H1 (cell line): ENCODE data around the gene ANGEL2. TPM values are rescaled to one million over a fixed set of nuclear protein-coding genes. Genes with fewer than 3 reads are reported as not detected.

Source experiments
- CTCF ChIA-PET: fragments of 300-600 bp; sonication (Branson Sonifier 250); formaldehyde crosslinking; loops from one replicate; lab custom pipeline; 2021; ENCODE audit not compliant: partially characterized antibody; lab: Charles Lee
- POLR2A ChIA-PET: fragments of 300-600 bp; sonication (Branson Sonifier 250); formaldehyde crosslinking; loops from one replicate; lab custom pipeline; 2021; ENCODE audit warnings: inconsistent platforms; ENCODE audit not compliant: partially characterized antibody; lab: Charles Lee
- DNase-seq, 2 experiments: peaks; one replicate each; pipeline versions ENCODE4 v3.0.0 to v3.0.0-alpha.2; 2010 to 2022; ENCODE audit warnings: low spot score in 2 of 2, low read depth in 1 of 2, mixed read lengths in 1 of 2
- FAIRE-seq: peaks from 2 replicates; lab custom pipeline; 2011; peaks lifted over from hg19 to GRCh38; lab: Jason Lieb, UNC
- H2AFZ ChIP-seq: 2 replicates; pipeline ENCODE4 v1.8.1; 2012; ENCODE audit warnings: low read length, inconsistent platforms
- H2AK5ac ChIP-seq: 2 replicates; pipeline ENCODE4 v1.6.1; 2013; ENCODE audit warnings: low read depth, low read length
- H2BK120ac ChIP-seq: replicated peaks from 2 replicates; pipeline ENCODE3; 2013; ENCODE audit warnings: low read depth, low read length, inconsistent platforms
- H2BK12ac ChIP-seq: 2 replicates; pipeline ENCODE4 v1.6.1; 2013; ENCODE audit warnings: low read depth, low read length
- H2BK15ac ChIP-seq: 2 replicates; pipeline ENCODE4 v1.6.1; 2013; ENCODE audit warnings: low read length
- H2BK20ac ChIP-seq: 2 replicates; pipeline ENCODE4 v1.6.1; 2013; ENCODE audit warnings: low read length
- H2BK5ac ChIP-seq: 2 replicates; pipeline ENCODE4 v1.6.1; 2013; ENCODE audit warnings: low read depth, low read length
- H3K14ac ChIP-seq: 2 replicates; pipeline ENCODE4 v1.6.1; 2013; ENCODE audit warnings: inconsistent platforms; ENCODE audit not compliant: insufficient read length
- H3K18ac ChIP-seq: 2 replicates; pipeline ENCODE4 v1.6.1; 2013; ENCODE audit warnings: low read length; ENCODE audit errors: extremely low read depth
- H3K23ac ChIP-seq: 2 replicates; pipeline ENCODE4 v1.6.1; 2013; ENCODE audit warnings: inconsistent platforms; ENCODE audit not compliant: insufficient read length
- H3K23me2 ChIP-seq: 2 replicates; pipeline ENCODE4 v1.6.1; 2013; ENCODE audit warnings: low read depth, low read length
- H3K27ac ChIP-seq: 2 replicates; pipeline ENCODE4 v1.6.1; 2011; ENCODE audit warnings: low read depth, low read length, inconsistent platforms
- H3K27me3 ChIP-seq, 4 experiments: replicated peaks in 1 of 4; 1 replicate in 1 of 4; 2 replicates in 3 of 4; pipeline versions ENCODE4 v1.6.1 to v1.8.1; 2011 to 2013; ENCODE audit warnings: low read length in 3 of 4, mild to moderate bottlenecking in 3 of 4, inconsistent platforms in 2 of 4, mixed read lengths in 2 of 4, moderate library complexity in 1 of 4; ENCODE audit not compliant: control insufficient read depth in 3 of 4, insufficient read depth in 3 of 4; ENCODE audit errors: extremely low read depth in 1 of 4
- H3K36me3 ChIP-seq, 4 experiments: 2 replicates each; pipeline versions ENCODE4 v1.6.1 to v1.8.1; 2011 to 2013; ENCODE audit warnings: mild to moderate bottlenecking in 4 of 4, low read length in 3 of 4, moderate library complexity in 2 of 4, control low read depth in 1 of 4, inconsistent platforms in 1 of 4; ENCODE audit not compliant: insufficient read depth in 4 of 4, control insufficient read depth in 2 of 4
- H3K4ac ChIP-seq: replicated peaks from 2 replicates; pipeline ENCODE3; 2013; ENCODE audit warnings: low read length, low read depth, mixed read lengths, inconsistent platforms; ENCODE audit not compliant: insufficient read length
- H3K4me1 ChIP-seq, 4 experiments: replicated peaks in 1 of 4; 1 replicate in 1 of 4; 2 replicates in 3 of 4; pipeline versions ENCODE4 v1.6.1 to v1.8.1; 2011 to 2013; ENCODE audit warnings: low read length in 3 of 4, inconsistent platforms in 2 of 4, mixed read lengths in 1 of 4; ENCODE audit not compliant: insufficient read depth in 4 of 4, control insufficient read depth in 3 of 4
- H3K4me2 ChIP-seq, 2 experiments: 2 replicates each; pipeline versions ENCODE4 v1.6.1 to v1.8.1; 2011 to 2013; ENCODE audit warnings: low read depth in 2 of 2, low read length in 2 of 2, control low read depth in 1 of 2, inconsistent platforms in 1 of 2, mild to moderate bottlenecking in 1 of 2; ENCODE audit not compliant: insufficient read depth in 1 of 2
- H3K4me3 ChIP-seq, 4 experiments: fragments of 200-600, 300-600 bp in 1 of 4; sonication (generic), shearing (Covaris generic), sonication (Bioruptor Twin) in 1 of 4; 2 replicates each; pipeline versions ENCODE4 v1.5.1 to v1.8.1; 2011 to 2016; ENCODE audit warnings: low read length in 4 of 4, low read depth in 3 of 4, control low read depth in 2 of 4, inconsistent platforms in 2 of 4, mild to moderate bottlenecking in 2 of 4, mixed read lengths in 1 of 4, moderate library complexity in 1 of 4; ENCODE audit not compliant: insufficient read depth in 2 of 4; ENCODE audit errors: extremely low read depth in 1 of 4
- H3K56ac ChIP-seq: replicated peaks from 2 replicates; pipeline ENCODE3; 2013; ENCODE audit warnings: low read depth, mild to moderate bottlenecking, mixed read lengths, low read length, inconsistent platforms; ENCODE audit not compliant: insufficient read length
- H3K79me1 ChIP-seq: 2 replicates; pipeline ENCODE4 v1.6.1; 2013; ENCODE audit warnings: low read depth, low read length, control low read depth
- H3K79me2 ChIP-seq, 2 experiments: 2 replicates each; pipeline versions ENCODE4 v1.6.1 to v1.8.1; 2012 to 2013; ENCODE audit warnings: low read length in 2 of 2, mild to moderate bottlenecking in 2 of 2, inconsistent platforms in 1 of 2; ENCODE audit not compliant: insufficient read depth in 2 of 2, control insufficient read depth in 1 of 2
- H3K9ac ChIP-seq, 4 experiments: replicated peaks in 1 of 4; 1 replicate in 1 of 4; 2 replicates in 3 of 4; pipeline versions ENCODE4 v1.6.1 to v1.8.1; 2011 to 2013; ENCODE audit warnings: low read depth in 3 of 4, low read length in 3 of 4, control low read depth in 2 of 4, mild to moderate bottlenecking in 2 of 4, moderate library complexity in 2 of 4, inconsistent platforms in 1 of 4; ENCODE audit errors: extremely low read depth in 1 of 4
- H3K9me3 ChIP-seq, 2 experiments: 2 replicates each; pipeline versions ENCODE4 v1.6.1 to v1.8.1; 2012 to 2013; ENCODE audit warnings: mild to moderate bottlenecking in 2 of 2, moderate library complexity in 2 of 2, control low read depth in 1 of 2, inconsistent platforms in 1 of 2, low read depth in 1 of 2, low read length in 1 of 2, mixed read lengths in 1 of 2; ENCODE audit not compliant: insufficient read depth in 2 of 2
- H4K20me1 ChIP-seq, 2 experiments: replicated peaks in 1 of 2; 2 replicates each; pipeline versions ENCODE3 to v1.8.1; 2011 to 2013; ENCODE audit warnings: inconsistent platforms in 2 of 2, low read length in 2 of 2, mild to moderate bottlenecking in 1 of 2; ENCODE audit not compliant: insufficient read depth in 2 of 2, control insufficient read depth in 1 of 2
- H4K5ac ChIP-seq: 2 replicates; pipeline ENCODE4 v1.6.1; 2013; ENCODE audit warnings: low read length, low read depth, mixed read lengths, inconsistent platforms; ENCODE audit not compliant: insufficient read length
- H4K8ac ChIP-seq: 2 replicates; pipeline ENCODE4 v1.8.0; 2013; ENCODE audit warnings: mild to moderate bottlenecking, moderate library complexity, low read length, inconsistent platforms; ENCODE audit not compliant: insufficient read depth; ENCODE audit errors: extremely low read depth
- H4K91ac ChIP-seq: replicated peaks from 2 replicates; pipeline ENCODE3; 2013; ENCODE audit warnings: low read length, mixed read lengths, inconsistent platforms; ENCODE audit not compliant: insufficient read length
- BCL11A ChIP-seq, 2 experiments: IDR thresholded peaks; one replicate each; pipeline ENCODE4 v1.6.1; 2011; ENCODE audit warnings: low read depth in 2 of 2, low read length in 2 of 2, mild to moderate bottlenecking in 2 of 2
- CHD2 ChIP-seq: IDR thresholded peaks from 2 replicates; pipeline ENCODE4 v1.6.1; 2012; ENCODE audit warnings: low read length, improper control_type of control experiment
- EZH2 ChIP-seq: fragments of 200-600 bp; sonication (generic); IDR thresholded peaks from 2 replicates; pipeline ENCODE4 v1.7.1; 2012; ENCODE audit warnings: low read depth, mild to moderate bottlenecking, moderate library complexity, low read length, inconsistent platforms; ENCODE audit not compliant: severe bottlenecking
- NANOG ChIP-seq: IDR thresholded peaks from 2 replicates; pipeline ENCODE4 v1.6.1; 2011; ENCODE audit warnings: low read length, low read depth, mild to moderate bottlenecking, inconsistent platforms; ENCODE audit not compliant: insufficient read depth, poor library complexity, severe bottlenecking
- RNF2 ChIP-seq: fragments of 200-900, 300-1000 bp; sonication (generic); IDR thresholded peaks from 2 replicates; pipeline ENCODE4 v1.7.1; 2016; ENCODE audit warnings: borderline replicate concordance, low read depth, mild to moderate bottlenecking, antibody characterized with exemption, low read length; ENCODE audit not compliant: poor library complexity, severe bottlenecking; ENCODE audit errors: missing control alignments
- RXRA ChIP-seq: IDR thresholded peaks from 2 replicates; pipeline ENCODE4 v1.6.1; 2011; ENCODE audit warnings: low read depth, mild to moderate bottlenecking, low read length, moderate library complexity; ENCODE audit not compliant: insufficient read depth
- SP4 ChIP-seq: IDR thresholded peaks from 2 replicates; pipeline ENCODE4 v1.6.1; 2012; ENCODE audit warnings: low read length, inconsistent platforms
- SRF ChIP-seq: IDR thresholded peaks from 2 replicates; pipeline ENCODE4 v1.6.1; 2011; ENCODE audit warnings: mild to moderate bottlenecking, low read depth, low read length, moderate library complexity
- TBP ChIP-seq: IDR thresholded peaks from 2 replicates; pipeline ENCODE4 v1.6.1; 2011; ENCODE audit warnings: low read depth, low read length, improper control_type of control experiment
- USF2 ChIP-seq: IDR thresholded peaks from 2 replicates; pipeline ENCODE4 v1.6.1; 2011; ENCODE audit warnings: low read length, improper control_type of control experiment
- YY1 ChIP-seq: IDR thresholded peaks from 2 replicates; pipeline ENCODE4 v1.6.1; 2011; ENCODE audit warnings: low read depth, mild to moderate bottlenecking, low read length
- WGBS, 2 experiments: shearing (Covaris generic) in 1 of 2; methylation state at CpG; one replicate each; pipeline versions ENCODE4 v1.1.6 to v1.1.7; 2013 to 2015; ENCODE audit warnings: low lambda C conversion rate in 2 of 2, mixed read lengths in 2 of 2, inconsistent platforms in 1 of 2, low coverage in 1 of 2, missing lambda C conversion rate in 1 of 2; ENCODE audit not compliant: insufficient replicate concordance in 2 of 2, insufficient coverage in 1 of 2, insufficient read length in 1 of 2; ENCODE audit errors: extremely low coverage in 1 of 2, missing lambda C conversion rate in 1 of 2; 5-methylcytosine and 5-hydroxymethylcytosine counted together
- polyA plus RNA-seq, 7 experiments: library from polyadenylated mRNA; depleted of rRNA in 3 of 7; stranded (reverse) in 5 of 7; unstranded in 2 of 7; fragments of >200 nt in 5 of 7; fragments of 200-250 nt in 2 of 7; gene quantifications; 1 replicate in 5 of 7; 2 replicates in 1 of 7; 4 replicates in 1 of 7; pipeline versions ENCODE4 v1.2.1 to v1.2.3, GENCODE V29; 2011 to 2013; ENCODE audit warnings: missing spikeins in 2 of 7, mixed read lengths in 2 of 7
- total RNA-seq: library from RNA; stranded (reverse); fragmentation: NEBNext Ultra II Directional; extraction: Animal tissue kit (Norgen Biotek cat#: 25700); gene quantifications from 2 replicates; pipeline ENCODE4 v1.2.1, GENCODE V29; 2021

ANGEL2 gene
- total and polyA plus RNA-seq, 2 of the 8 experiments (the other 6 are each of a cell fraction or from before 2014, with no cell fraction given) = 18.1 to 39.9 TPM

- H3K14ac ChIP-seq = no peak overlapping the region
- no peak overlapping the region for H2AFZ ChIP-seq
- H3K4ac ChIP-seq = no peak overlapping the region
- H3K4me3 ChIP-seq = no peak overlapping the region
- no peak overlapping the region for H3K27ac ChIP-seq
- H2BK20ac ChIP-seq = no peak overlapping the region
- peaks cover 0 to 19% of the 10 kb centered on the region in 2 experiments; a peak in 2 of 4 replicates for H3K79me2 ChIP-seq
- no peak overlapping the region for H4K5ac ChIP-seq
- CTCF ChIA-PET = no interaction called here
- no peak overlapping the region for H3K56ac ChIP-seq
- H3K36me3 ChIP-seq = peaks cover 48 to 98% (median 85%) of the 10 kb centered on the region in 4 experiments
- H3K4me1 ChIP-seq = peaks cover 2 to 15% (median 6%) of the 10 kb centered on the region in 4 experiments; a peak in 5 of 7 replicates
- H3K4me2 ChIP-seq = no peak overlapping the region
- no peak overlapping the region for H2BK120ac ChIP-seq
- H2BK15ac ChIP-seq = no peak overlapping the region
- H3K23me2 ChIP-seq = no peaks in the 10 kb centered on the region
- 94% methylated on average over 5 of the region's 5 CpGs; no CpG with 5 or more reads in 1 of the 2 experiments for whole genome bisulfite sequencing, 2 experiments
- no peak overlapping the region for H4K8ac ChIP-seq
- no peak overlapping the region for H3K18ac ChIP-seq
- FAIRE-seq (no peak), DNase-seq (no peak)
- no peak overlapping the region for H2BK12ac ChIP-seq
- H2AK5ac ChIP-seq = no peak overlapping the region
- no peaks in the 10 kb centered on the region for H3K27me3 ChIP-seq
- no peak overlapping the region for H4K91ac ChIP-seq
- no peak overlapping the region for H2BK5ac ChIP-seq
- no peak overlapping the region for H3K23ac ChIP-seq
- H3K9ac ChIP-seq = no peak overlapping the region
- peaks cover 1 to 11% of the 10 kb centered on the region in 2 experiments for H4K20me1 ChIP-seq
- H3K9me3 ChIP-seq = no peaks in the 10 kb centered on the region
- POLR2A ChIA-PET = interaction anchor here (1.0 to 12.7 kb wide), 4 partner anchors 11 to 48 kb away, joined by 3 to 240 read pairs (median 90); partner anchors contain the start of gene VASH2
- H3K79me1 ChIP-seq = peaks cover 8% of the 10 kb centered on the region
- TF ChIP-seq EZH2 (no peak), BCL11A (IDR thresholded peaks at IDR 0.05; ENCODE audit: low read depth in 2 of 2, low read length in 2 of 2) (no peak), TBP (no peak), NANOG (no peak), SP4 (no peak), RNF2 (no peak), RXRA (no peak), USF2 (no peak), SRF (no peak), YY1 (no peak), CHD2 (no peak)
Measured at GRCh38 chr1:212962509-212962908, 53.2 kb downstream of the ANGEL2 start.
